ENCODE data around the gene ZBTB1.
"Not testable (repeated sequence)": the region's sequence is repeated elsewhere in the genome, so short reads cannot be mapped to it uniquely, and the experiment has no call there.

The ZBTB1 gene

DNA sequence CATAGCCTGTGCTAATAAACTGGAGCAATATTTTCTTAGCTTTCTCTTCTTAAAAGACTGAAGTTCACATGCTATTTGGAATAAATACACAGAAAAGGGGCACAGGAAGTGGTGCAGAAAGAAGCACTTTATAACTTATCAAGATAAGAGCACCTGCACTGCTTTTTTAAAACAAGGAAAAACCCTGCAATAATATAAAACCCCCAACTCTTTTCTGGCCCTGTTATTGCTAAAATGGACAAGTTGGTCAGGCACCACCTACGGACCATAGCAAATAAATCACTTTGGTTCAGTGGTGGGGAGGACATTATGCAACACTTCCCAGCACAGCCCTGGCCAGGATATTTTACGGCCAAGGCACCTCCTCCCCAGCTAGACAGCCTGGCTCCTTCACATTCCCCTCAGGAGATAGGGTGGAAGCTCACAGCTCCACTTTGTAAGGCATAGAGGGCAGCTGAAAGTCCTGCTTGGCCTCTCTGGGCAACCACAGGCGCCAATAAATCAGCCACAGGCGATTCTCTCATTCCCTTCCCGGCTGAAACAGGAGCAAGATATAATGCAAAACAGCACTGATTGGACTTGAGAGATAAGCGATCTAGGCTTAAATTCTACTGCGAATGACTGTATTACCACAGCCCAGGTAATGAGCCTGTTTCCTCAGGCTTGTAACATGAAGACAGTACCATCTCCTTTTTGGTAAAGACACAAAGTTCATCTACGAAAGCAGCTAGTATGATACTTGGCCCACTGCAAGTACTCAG lies 3.0 kb upstream of the ZBTB1 start:
- peak; percentile 61 for DNase-seq

- peak; percentile 55 for DNase-seq
Observed at GRCh38 chr14:64502456-64502855, 2.1 kb upstream of the ZBTB1 start.

DNA sequence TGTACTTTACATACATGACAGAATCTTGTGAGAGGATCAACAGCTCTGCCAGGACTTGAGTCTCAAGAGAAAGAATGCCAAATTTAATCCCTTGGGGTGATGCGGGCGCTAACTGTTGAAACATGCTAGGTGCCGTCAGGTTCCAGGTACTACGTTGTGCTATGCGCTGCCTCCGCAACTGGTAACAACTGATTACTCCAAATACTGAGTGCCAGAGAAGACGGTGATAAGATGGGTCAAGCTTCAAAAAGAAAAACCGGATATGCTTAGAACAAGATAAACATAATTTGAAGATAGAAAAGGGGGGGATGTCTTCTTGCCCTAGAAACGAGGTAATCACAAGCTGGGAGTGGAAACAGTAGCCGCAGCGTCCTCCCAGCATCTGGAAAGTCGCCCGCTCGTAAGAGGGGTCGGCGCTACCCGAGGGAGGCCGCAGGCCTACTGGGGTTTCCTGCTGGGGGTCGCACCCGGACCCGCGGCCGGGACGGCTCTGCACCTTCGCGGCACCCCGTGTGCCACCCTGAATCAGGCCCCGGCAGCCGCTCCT lies 1.6 kb upstream of the ZBTB1 start:
- peak; percentile 64 for DNase-seq

DNA sequence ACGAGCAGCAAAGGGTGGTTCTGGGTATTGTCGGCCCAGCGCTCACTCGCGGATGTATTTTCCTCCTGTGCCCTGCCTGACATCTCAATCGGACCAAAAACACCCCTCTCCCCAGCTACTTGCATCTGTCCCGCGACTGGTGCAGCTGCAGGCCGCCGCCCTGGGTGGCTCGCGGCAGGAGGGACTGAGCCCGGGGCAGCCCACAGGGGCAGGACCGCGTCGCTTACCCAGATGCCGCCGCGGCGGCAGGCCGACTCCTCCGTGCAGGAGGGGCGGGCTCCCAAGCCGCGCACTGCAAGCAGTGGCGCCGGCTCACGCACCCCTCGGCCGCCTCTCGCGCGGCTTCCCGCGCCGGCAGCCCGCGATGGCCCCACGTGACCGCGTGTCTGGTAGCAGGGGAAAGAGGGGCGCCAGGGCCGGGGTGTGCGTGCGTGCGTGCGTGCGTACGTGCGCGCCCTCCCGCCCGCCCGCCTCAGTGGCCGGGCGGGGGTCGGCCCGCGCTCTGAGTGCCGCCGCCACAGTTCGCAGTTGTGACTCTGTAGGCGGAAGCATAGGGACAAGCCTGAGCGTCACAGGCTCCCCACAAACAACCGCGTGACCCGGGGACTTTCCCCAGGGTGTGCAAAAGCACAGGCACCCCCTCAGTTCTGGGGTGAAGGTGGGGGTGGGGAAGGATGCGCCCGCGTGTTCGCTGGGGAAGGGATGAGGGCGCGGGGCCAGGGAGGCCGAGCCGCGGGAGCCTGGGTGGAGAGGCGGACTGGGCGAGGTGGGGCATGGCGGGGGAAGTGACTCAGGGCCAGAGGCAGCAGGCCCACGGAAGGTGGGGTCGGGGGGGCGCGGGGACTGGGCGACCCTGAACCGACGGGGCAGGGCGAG lies 898 bp upstream of the ZBTB1 start, which contains the start of gene ZBTB25:
TSS of gene ZBTB25 (minus strand) at position 405 of the 876 bp plus-strand sequence. CDS start 13,305 bp downstream, outside the sequence.
- peak; percentile 98 for DNase-seq

DNA sequence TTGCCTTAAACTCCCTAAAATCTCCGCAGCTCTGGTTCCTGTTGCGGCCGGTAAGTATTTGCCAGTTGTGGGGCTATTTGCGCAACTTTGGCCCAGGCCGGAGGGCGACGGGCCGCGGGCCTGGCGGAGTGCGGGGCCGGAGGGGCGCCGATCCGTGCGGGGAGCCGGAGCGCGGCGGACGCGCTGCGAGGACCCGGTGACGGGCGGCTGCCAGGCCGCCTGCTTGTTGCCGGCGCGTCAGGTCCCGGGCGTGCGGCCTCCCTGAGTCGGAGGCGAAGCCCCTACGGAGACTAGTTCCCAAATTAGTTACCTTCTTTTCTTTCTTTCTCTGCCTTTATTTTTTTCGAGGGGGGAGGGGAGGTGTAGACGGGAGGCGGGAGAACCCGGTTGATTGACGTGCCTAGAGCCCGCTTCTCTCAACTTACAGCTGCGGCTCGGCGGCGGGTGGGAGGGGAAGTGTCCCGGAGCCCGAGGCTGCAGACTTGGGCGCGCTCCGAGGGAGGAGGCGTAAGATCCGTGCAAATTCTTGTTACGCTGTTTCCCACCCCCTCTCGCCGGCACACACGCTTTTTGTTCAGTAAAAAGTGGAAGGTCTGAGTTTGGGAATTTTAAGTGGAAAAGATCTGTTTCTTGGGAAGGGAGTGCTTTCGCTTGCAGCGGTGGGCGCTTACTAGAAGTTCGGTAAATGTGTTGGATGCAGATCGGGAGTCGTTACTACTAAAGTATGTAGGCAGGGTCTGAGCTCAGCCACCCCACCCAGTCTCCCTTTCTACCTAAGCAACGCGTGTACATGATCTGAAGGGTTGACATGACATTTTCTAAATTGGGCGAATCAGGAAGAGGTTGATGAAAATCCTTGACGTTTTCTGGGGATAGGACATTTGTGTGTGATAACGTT lies 576 bp downstream of the ZBTB1 start:
- DNase-seq = peak; percentile 90

GRCh38 chr14:64506721-64507120 lies 2.2 kb downstream of the ZBTB1 start:
- DNase-seq = peak; percentile 44

- DNase-seq = peak; percentile 25
Observed at GRCh38 chr14:64507376-64508156, 3.0 kb downstream of the ZBTB1 start.

- peak; percentile 9 for DNase-seq
Observed at GRCh38 chr14:64508215-64508776, 3.7 kb downstream of the ZBTB1 start.

DNA sequence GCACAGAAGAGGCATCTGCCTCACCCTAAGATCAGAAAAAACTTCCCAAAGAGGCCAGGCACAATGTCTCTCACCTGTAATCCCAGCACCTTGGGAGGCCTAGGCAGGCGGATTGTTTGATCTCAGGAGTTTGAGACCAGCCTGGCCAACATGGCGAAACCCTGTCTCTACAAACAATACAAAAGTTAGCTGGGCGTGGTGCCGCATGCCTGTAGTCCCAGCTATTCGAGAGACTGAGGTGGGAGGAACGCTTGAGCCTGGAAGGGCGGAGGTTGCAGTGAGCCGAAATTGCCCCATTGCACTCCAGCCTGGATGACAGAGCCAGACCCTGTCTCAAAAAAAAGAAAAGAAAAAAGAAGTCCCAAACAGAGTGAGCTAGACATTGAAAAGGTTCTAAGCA lies 4.5 kb downstream of the ZBTB1 start:
- no peak for DNase-seq

- peak; percentile 82 for DNase-seq
Observed at GRCh38 chr14:64510825-64511671, 6.5 kb downstream of the ZBTB1 start.

- DNase-seq = no peak
Observed at GRCh38 chr14:64513271-64513670, 8.7 kb downstream of the ZBTB1 start.

DNA sequence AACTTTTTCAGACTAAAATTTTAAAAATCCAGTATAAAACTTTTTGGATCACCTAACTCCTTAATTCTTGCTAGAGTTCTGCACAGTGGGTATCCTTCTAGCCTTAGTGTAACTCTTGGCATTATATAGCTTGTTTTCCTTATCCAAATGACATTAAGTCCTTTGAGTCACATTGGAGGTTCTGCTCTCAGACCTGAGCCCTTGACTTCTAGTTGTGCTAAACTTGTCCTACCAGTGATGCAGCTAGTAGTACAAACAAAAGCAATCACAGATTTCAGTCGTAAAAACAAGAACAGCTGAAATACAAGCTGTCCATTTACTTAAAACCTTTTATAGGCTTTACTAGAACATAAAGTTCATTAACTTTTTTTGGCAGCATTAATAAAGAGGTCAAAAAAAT lies 10.5 kb downstream of the ZBTB1 start:
- DNase-seq = no peak

DNA sequence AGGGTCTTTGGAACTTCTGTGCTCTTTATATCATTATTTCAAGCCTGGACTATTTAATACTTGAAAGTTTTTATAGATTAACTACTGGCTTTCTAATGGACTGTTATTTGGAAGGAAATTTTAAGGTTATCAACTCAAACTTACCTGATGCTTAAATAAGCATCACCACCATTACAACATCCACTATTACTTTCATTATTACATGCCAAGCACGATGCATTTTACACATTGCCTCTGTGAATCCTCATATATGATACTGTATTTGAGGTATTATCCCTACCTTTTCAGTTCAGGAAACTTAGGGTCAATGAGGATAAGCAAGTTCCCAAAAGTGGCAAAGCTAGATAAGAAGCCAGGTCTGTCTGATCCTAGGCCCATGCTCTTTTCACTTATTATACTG lies 12.4 kb downstream of the ZBTB1 start:
- DNase-seq = no peak

GRCh38 chr14:64517667-64518066 lies 13.1 kb downstream of the ZBTB1 start:
- not testable (repeated sequence) for DNase-seq

DNA sequence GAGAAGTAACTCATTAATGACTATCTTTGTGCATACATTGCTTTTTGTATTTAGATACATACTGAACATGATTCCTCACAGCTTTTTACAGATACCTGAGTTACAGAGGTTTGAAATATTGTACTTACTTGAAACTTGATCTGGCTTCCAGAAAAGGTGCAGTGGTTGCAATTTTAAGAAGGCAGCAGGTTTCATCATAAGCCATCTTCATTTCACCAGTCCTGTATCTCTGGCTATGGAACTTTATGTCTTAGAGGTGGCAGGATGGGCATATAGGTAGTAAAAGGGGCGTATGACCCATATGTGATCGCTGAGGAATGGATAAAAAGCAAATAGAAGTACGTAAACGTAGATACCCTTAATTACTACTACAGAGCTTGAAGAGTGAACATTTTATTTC lies 13.7 kb downstream of the ZBTB1 start:
- DNase-seq = no peak

DNA sequence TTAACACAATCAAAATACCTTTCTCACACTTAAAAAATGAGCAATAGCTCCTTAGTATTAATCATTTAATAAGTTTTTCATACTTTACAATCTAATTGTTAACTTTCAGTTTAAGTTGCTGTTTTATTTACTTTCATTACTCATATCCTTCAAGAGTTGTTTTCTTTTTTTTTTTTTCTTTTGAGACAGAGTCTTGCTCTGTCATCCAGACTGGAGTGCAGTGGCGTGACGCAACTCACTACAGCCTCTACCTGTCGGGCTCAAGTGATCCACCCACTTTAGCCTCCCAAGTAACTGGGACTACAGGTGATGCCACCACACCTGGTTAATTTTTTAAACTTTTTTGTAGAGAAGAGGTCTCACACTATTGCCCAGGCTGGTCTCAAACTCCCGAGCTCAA lies 16.1 kb downstream of the ZBTB1 start:
- DNase-seq = no peak

DNA sequence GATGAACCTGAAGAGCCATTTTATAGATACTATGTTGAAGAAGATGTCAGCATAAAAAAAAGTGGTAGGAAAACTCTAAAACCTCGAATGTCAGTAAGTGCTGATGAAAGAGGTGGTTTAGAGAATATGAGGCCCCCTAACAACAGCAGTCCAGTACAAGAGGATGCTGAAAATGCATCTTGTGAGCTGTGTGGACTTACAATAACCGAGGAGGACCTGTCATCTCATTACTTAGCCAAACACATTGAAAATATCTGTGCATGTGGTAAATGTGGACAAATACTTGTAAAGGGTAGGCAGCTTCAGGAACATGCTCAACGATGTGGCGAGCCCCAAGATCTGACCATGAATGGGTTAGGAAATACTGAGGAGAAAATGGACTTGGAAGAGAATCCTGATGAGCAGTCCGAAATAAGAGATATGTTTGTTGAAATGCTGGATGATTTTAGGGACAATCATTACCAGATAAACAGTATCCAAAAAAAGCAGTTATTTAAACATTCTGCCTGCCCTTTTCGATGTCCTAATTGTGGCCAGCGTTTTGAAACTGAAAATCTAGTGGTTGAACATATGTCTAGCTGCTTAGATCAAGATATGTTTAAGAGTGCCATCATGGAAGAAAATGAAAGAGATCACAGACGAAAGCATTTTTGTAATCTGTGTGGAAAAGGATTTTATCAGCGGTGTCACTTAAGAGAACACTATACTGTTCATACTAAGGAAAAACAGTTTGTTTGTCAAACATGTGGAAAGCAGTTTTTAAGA lies 18.2 kb downstream of the ZBTB1 start:
- no peak for DNase-seq

GRCh38 chr14:64525354-64525753 lies 20.8 kb downstream of the ZBTB1 start:
- DNase-seq = no peak

DNA sequence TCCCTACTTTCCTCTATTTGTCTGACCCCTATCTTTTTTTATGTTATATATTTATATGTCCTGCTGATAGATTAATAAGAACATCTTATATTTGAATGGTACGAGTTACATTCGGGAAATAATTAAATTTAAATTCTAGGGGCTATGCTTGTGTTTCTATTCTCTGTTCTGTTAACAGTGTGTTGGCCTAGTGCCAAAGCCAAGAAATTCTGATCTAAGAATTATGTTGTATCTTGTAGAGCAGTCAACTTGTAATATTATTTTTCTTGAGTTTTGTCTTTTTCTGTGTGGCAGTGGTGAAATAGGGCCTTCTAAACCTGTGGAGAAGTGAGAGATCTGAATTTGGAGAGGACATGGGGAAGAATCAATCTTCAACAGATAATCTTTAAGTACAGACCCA lies 27.0 kb downstream of the ZBTB1 start:
- no peak for DNase-seq
